Measurements from ENCODE around the gene BMP7.
A peak's percentile ranks its signal among the peaks of the same experiment; 100 is the strongest.
"Not testable (repeated sequence)": the region's sequence is repeated elsewhere in the genome, so short reads cannot be mapped to it uniquely, and the experiment has no call there.

The BMP7 gene

DNA sequence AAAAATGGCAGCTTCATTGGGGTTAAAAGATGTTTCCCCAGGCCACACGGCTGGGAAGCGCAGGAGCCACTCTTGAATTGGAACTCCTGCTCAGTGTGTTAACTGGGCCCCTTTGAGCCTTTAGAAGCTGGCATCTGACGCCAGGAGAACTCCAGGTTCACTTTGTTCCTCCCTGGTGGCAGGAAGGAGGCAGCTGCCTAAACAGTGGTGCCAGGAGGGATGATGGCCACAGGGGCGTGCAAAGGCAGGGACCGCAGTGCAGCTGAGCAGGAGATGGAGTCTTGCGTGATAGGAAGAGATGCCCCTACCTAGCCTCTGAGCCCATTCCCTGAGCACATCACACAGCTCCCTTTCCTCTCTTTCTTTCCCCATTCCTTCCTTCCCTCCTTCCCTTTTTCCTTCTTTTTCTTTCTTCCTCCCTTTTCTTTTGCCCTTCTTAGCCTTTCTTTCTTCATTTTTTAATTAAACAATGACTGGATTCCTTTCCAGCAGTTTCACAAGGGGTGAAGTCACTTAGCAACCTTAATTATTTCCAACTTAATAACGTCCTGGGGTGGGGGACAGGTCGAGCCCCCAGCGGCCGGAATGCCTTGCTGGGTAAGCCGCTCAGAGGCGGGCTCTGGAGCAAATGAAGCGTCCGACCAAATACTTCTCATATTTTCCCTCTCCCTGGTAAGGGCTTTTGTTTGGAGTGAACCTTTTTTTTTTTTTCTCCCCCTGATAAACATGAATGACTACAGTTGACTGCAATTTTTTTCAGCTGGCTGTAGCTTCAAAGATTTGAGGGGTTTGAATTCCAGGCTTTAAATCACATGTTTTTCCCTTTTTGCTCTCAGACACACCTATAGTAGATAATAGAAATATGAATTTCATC is 20.8 kb upstream of the BMP7 start:
- no peak for DNase-seq

DNA sequence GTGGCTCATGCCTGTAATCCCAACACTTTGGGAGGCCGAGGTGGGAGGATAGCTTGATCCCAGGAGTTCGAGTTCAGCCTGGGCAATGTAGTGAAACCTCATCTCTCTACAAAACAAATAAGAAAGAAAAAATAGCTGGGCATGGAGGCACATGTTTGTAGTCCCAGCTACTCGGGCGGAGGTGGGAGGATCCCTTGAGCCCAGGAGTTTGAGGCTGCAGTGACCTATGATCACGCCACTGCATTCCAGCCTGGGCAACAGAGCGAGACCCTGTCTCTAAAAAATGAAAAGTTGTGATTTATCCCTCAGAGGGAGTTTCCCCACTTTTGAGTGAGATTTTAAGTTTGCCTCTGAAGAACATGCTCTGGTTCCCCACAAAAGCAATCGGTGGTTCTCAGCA is 17.4 kb upstream of the BMP7 start:
- DNase-seq: no peak

DNA sequence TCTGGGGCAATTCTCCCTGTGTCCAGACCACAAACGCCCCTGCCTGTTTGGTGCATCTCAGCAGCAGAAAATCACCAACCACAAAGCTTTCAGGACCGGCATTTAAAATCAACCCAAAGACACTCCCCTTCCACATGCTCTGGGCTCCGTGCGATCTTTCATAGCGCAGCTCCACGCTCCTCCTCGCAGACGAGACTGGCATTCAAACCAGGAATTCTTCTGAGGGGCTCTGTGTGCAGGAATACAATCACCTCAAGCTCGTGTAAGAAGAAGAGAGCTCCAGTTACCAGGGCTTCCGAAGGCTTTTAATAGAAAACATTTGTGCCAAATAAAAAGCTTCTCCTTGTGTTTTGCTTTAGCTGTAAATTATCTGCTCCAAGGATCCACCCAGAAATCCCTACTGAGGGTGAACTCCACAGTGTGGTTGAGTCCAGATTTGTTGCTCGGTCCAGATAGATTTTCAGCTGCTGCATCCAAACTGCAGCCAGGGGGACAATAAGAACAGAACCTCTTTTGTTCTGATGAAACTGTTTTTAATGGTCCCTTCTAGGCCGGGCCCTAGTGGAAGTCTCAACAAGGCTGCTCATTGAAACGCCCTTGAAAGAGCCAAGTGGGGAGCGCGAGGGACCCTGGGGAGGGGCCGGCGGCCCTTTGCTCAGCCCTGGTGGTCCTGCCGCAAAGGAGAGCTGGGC is 16.4 kb upstream of the BMP7 start:
- no peak for DNase-seq

DNA sequence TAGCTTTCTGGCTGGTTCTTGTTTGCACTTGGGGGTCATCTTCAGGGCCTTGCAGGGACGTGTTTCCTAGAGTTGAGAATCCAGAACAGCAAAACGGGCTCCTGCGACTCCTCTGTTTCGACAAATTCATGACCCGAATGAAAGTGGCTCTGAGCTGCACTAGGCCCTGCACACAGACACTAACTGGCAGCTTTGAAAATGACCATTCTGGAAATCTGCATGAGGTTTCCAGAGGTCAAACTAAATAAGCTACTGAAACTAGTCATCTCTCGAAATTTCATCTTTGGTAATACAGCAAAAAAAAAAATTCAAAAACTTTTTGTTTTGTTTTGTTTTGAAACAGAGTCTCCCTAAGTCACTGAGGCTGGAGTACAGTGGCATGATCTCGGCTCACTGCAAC is 15.5 kb upstream of the BMP7 start:
- no peak for DNase-seq

DNA sequence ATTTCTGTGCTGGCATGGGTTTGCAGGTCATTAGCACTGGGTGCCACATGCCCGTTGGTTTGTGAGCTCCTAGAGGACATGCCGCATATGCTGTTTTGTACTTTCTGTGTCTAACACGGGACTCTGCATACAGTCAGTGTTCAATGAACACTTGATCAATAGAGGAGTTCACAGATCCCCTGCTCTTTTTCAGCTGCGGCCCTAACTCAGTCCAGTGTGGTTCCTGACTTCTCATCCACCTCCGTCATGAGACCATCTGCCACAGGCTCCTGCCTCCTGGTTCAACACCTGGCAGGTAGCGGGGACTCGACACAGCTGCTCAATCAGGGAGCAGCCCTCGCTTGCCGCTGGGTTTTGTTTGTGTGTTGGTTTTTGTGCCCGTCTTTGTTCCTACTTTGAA is 13.8 kb upstream of the BMP7 start:
- peak; percentile 67 for DNase-seq

DNA sequence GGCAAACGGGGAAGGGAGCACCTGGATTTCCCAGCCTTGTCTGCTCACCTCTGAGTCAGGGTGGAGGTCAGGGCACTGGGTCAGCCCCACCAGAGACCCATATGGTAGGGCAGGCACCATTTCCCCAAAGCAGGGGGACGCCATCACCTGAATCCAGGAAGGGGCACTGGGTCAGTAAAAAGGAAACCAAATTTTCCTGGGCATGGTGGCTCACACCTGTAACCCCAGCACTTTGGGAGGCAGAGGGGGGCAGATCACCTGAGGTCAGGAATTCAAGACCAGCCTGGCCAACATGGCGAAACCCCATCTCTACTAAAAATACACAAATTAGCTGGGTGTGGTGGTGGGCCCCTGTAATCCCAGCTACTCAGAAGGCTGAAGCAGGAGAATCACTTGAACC is 13.1 kb upstream of the BMP7 start:
- not testable (repeated sequence) for DNase-seq

DNA sequence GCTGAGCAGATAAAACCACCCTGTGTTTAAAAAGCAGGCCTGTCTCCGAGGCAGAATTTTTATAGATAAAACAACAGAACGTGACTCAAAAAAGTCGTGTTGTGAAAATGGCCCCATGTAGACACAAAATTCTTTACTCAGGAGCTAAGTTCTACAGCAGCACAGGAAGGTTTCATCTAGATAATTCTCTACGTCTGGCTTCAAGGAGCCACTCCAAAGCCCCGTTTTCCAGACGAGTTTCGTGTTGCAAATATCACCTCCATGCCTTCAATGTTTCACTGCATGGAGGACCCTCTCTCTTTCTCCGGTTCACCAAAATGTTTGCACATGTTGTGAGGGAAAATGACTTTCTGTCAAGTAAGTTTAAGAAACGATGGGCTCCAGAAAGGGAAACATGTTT is 12.0 kb upstream of the BMP7 start:
- no peak for DNase-seq

DNA sequence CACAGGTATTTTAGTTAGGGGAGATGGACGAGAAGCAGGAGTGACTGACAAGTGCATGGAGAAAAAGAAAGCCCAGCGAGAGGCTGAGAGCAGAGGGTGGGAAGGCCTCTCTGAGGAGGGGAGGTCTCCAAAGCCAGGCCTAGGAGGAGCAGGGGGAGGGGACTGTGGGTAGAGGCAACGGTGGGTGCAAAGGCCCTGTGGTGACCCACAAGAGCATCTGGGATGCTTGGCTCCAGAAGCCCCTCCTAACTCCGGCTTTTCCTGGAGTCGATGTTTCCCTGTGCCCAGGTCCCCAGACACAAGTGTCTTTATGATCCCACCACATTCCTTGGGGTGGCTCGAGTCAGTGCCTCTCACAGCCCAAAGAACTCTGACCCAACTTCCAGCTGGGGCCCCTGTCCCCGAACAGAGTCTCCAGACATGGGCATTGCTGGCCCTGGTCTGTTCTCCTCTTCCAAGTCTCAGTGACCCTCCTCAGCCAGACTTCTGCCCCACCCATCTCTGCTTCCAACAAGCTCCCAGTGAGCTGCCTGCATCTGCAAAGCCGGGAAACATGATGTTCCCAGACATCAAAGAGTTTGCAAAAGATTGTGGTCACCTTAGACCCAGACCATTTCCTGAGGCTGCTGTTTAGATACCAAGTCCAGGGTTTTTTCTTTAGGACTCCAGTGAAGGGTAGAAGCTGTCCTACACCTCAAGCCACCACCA is 11.1 kb upstream of the BMP7 start:
- DNase-seq: no peak

DNA sequence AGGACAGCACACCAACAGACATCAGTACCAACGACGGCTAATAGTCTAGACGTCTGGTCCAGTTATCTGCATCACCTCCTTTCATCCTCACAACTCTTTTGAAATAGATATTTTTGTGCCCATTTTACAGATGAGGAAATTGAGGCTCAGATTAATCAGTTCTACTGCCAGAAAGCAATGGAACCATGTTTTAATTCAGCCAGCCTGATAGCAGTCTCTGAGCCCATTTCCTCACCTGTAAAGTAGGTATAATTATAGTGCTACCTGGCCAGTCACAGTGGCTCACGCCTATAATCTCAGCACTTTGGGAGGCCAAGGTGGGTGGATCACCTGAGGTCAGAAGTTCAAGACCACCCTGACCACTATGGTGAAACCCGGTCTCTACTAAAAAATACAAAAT is 9.8 kb upstream of the BMP7 start:
- no peak for DNase-seq

DNA sequence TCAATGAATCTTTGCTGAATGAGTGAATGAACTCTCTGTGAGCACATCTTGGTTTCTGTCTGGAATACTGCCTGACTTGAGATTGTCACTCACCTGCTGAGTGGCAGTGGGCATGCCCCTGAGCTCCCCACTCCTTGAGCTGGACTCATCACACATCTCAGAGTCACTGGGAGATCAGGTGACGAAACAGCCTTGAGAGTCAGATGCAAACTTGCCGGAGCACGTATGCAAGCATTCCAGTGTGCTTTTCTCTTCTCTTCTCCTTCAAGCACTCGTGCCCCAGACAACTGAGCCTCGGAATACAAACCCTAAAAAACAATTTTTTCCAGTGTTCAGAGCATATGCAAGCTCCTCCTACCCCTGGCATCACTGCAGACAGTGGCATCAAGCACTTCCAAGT is 9.4 kb upstream of the BMP7 start:
- DNase-seq: no peak

DNA sequence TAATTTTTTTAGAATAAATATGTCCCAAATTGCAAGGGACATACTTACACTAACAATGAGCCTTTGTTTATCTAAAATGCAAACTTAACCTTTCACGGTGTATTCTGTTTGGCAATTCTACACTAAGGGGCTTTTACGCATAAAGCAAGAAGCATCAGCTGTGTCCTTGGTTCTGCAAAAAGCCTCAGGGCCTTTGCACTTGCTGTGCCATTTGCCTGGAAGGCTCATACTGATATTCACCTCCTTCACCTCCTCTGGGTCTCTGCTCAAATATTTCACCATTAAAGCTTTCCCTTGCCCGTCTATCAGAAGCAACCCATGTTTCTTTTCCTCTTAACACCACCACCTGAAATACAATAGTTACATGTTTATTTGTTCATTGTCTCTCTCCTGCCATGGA is 8.9 kb upstream of the BMP7 start:
- no peak for DNase-seq

DNA sequence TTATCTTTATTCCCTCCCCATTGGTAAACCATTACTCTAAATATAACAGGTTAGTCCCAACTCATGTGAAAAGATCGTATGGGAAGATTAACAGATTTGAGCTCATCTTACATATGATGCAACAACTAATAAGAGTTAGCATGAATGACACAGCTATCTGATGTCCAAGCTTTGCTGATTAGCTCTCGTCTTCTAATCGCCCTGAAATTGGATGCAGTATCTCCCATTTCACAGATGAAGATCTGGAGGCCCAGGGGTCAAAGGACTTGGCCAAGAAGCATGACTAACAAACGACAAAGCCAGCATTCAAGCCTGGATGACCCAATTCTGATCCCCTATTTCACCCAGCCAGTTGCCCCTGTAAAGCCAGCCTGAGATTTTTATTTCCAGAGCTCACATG is 8.4 kb upstream of the BMP7 start:
- DNase-seq: no peak

DNA sequence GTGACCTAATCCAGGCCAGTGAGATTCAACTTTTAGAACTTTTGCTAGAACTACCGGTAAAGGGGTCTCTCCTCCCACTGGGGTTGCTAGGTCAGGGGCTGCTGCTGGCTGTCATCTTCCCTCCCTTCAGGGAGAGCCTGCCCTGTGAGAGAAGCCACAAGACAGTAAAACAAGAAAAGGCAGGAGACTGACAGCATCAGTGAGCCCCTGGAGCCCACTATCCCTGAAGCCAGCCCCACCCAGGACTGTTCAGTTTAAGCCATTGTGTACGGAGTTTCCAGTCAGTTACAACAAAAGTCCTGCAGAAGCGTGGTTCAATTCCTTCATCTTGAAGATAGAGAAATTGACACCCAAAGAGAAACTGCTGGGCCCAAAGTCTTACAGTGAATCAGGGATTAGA is 7.9 kb upstream of the BMP7 start:
- no peak for DNase-seq

DNA sequence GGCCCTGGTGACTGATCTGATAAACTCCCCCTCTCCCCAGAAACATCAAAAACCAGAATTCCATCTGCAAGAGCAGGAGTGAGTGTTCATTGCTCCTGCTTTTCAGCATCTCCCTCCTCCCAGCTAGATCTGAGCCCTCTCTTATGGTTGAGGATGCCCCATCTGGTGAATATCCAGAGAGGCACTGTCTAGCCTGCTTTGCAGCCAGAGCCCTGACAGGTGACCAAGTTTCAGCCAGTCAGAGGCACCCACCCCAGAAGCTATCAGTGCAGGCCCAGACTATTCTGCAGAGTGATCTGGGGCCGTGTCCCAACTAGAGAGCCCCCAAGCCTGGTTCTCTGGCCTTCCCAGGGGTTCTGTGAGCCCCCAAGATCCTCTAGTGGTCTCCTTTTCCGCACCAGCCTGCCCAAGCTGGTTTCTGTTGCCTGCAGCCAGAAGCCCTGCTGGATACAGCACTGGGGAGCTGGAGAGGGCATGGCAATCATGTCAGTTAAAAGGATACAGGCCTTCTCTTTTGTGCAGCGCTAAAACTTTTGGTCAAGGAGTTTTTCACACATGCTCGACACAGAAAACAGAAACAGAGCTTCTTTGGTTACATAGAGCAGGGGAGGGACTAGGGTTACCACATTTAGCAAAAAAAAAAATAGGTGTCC is 6.6 kb upstream of the BMP7 start:
- DNase-seq: no peak

DNA sequence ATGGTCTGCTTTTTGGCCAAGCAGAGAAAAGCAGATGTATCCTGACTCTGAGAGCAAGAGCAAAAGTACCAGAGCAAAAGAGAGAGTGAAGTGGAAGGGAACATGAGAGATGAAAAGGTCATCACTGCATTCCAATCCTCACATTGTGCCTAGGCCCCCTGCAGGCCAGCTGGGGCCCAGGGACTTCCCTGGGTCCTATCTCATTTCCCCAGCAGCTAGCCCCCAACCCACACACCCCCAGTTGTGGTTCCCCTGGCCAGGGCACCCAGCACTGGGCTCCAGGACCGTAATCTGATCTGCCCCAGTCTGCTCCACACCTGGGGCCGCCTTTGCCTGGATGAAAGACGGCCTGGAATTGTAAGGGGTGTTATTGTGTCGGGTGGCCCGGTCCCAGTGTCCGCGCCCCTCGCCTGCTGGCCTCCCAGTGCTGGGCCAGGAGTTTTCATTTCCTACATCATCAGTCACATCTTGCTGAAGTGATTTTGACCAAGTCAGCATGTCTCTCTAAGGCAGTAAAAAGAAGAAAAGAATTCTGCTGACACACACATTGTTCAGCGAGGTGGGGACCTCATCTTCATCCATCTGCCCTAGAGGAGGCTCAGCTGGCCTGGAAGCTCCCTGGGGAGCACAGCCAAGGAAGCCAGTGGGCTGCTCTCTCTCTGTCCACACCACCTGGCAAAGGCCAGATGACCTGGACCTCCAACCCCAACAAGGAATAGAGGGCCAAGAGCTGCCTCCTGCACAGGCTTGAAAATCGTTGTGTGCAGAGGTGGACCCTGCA is 4.0 kb upstream of the BMP7 start:
- DNase-seq: no peak

DNA sequence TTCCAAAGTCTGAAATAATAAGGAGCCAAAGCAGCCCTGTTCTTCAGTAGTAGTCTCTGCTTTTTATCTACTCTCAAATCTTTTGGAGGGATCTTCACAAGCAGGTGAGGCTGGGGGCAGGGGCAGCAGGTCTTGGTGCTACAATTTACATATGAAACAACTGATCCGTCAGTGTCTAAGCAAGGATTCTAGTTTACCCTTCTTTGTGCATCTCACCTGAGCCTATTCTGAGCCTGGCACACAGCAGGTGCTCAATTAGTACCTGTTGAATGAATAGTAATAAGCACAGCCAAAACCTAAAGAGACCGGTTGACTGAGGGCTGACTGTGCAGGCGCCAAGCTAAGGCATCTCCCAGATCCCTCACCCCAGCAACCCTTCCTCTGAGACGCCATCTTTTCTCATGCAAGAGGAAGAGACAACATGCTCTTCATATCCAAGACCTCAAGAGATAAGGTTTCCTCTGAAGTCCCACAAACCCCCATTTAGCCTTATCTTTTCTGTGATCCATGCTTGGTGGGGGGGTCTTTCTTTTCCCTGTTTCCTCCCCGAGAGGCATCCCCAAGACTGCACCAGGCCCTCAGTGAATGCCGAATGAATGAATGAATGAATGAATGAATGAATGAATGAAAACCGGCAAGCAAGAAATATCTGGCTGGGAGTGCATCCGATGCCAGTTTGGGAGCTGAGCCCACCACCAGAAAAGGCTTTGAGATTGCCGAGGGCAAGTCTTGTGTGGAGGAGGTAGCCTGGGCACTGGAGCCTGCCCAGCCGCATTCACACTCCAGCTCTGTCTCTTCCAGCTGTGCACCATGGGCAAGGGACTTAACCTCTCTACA is 2.9 kb upstream of the BMP7 start:
- no peak for DNase-seq

DNA sequence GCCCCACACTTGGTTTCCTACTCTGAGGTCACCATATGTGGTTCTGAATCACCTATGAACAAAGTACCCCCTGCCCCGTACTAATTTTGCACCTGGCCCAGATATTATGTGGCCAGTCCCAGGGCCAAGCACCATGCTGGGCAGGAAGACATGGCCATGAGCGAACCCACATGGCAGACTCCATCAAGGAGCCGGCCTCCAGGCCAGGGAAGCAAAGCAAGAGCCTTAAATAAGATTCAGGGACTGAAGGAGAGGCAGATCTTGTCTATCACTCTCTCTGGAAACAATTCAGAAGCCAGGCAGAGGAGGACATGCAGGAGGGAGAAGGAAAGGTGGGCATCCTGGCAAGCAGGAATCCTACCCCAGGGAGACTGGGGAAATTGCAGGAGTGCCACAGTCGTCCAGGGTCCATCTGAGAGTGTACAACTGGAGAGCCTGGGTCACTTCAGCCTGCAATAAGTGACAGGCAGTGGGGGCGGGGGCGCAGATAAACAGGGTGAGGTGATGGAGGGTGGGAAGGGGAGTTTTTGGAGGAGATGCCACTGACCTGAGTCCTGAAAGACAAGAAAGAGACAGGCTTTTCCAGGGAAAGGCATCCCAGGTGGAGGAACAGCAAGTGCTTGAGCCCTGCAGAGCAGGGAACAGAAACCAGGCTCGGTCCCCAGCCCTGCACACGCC is 2.1 kb upstream of the BMP7 start:
- no peak for DNase-seq

DNA sequence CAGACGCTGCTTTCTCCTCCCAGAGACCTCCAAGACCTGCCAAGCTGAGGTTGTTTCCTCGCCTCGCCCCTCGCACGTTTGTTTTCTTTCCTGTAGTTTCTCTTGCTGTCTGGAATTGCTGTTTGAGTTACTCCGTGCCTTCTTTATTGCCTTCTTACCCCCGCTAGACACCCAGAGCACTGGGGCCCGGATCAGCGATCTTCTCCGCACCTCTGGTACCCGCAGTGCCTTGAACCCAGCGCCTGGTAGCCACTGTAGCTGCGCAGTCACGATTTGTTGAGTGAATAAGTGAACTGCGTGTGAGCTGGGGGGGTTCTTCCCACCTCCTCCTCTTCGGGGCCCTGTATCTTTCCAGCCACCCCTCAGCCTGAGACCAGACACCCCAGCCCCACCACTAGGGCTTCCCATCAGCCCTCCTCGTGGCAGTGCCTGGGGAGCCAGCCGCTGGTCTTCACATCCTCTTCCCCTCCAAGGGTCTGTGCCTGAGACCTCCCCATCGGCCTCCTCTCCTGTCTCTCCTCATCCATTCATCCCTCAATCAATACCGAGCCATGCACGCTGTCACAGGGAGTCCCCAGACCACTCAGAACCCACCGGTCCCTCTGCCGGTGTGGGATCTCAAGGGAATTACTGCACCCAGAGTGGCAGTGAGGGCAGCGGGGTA is 849 bp upstream of the BMP7 start:
- DNase-seq: no peak

DNA sequence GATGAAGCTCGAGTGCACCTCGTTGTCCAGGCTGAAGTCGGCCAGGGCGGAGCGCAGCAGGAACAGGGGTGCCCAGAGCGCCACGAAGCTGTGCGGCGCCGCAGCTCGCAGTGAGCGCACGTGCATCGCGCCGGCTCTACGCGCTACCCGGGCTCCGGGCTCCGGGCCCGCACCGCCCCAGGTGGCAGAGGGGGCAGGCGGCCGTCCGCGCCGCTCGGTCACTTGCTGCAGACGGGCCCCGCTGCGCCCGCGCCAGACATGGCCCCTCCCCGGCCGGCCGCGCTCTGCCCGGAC is 497 bp downstream of the BMP7 start:
- DNase-seq: no peak

DNA sequence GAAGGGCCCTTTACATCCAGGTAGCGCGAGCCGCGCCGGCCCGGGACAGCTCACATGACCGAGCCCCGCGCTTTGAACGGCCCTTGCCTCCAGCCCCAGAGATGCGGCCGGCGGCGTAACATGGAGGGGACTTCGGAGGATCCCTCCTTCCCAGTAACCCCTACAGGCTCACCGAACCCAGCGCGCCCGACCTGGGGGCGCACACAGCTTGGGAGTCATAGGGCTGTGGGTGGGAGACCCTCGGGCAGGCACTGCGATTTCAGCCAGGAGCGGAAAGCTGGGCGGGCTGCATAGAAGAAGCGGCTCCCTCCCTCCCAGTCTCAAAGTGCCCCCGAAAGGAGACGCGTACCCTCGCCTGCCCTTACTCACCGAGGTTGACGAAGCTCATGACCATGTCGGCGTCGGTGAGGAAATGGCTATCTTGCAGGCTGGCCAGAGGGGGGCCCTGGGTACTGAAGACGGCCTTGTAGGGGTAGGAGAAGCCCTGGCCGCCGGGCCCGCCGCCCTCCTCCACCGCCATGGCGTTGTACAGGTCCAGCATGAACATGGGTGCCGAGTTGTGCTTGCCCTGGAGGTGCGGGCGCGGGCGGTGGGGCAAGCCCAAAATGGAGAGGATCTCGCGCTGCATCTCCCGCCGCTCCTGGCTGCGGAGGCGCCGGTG is 975 bp downstream of the BMP7 start:
- DNase-seq: no peak

All from NCI-H2171 (cell line).